Ureter (tissue), 1 donor: ENCODE results near the gene TMEM120B. TPM values are rescaled to one million over a fixed set of nuclear protein-coding genes. Genes with fewer than 3 reads are reported as not detected.
"Not testable (repeated sequence)": the region's sequence is repeated elsewhere in the genome, so short reads cannot be mapped to it uniquely, and the experiment has no call there.

Source experiments
- DNase-seq: peaks from one replicate; pipeline ENCODE4 v3.0.0-alpha.2; 2020; ENCODE audit warnings: low spot score
- total RNA-seq: library from RNA; stranded (reverse); gene quantifications from one replicate; pipeline ENCODE4 v1.2.4, GENCODE V29; 2023
- donor health status: DM: yes; HTN: yes; CAD: no.

The TMEM120B gene
- total RNA-seq, 1 donor from 2014 or later, result 16.7 TPM

DNA sequence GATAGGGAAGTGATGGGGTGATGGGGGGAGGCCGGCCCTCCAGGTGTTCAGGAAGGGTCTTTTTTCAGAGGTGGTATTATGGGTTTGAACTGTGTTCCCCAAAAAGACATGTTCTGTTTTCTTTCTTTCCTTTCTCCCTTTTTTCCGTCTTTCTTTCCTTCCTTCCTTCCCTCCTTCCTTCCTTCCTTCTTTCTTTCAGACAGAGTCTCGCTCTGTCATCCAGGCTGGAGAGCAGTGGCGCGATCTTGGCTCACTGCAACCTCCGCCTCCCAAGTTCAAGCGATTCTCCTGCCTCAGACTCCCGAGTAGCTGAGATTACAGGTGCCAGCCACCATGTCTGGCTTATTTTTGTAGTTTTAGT lies 3.5 kb upstream of the TMEM120B start:
- not testable (repeated sequence) for DNase-seq

GRCh38 chr12:121709478-121709961 lies 3.0 kb upstream of the TMEM120B start:
- no peak for DNase-seq

DNA sequence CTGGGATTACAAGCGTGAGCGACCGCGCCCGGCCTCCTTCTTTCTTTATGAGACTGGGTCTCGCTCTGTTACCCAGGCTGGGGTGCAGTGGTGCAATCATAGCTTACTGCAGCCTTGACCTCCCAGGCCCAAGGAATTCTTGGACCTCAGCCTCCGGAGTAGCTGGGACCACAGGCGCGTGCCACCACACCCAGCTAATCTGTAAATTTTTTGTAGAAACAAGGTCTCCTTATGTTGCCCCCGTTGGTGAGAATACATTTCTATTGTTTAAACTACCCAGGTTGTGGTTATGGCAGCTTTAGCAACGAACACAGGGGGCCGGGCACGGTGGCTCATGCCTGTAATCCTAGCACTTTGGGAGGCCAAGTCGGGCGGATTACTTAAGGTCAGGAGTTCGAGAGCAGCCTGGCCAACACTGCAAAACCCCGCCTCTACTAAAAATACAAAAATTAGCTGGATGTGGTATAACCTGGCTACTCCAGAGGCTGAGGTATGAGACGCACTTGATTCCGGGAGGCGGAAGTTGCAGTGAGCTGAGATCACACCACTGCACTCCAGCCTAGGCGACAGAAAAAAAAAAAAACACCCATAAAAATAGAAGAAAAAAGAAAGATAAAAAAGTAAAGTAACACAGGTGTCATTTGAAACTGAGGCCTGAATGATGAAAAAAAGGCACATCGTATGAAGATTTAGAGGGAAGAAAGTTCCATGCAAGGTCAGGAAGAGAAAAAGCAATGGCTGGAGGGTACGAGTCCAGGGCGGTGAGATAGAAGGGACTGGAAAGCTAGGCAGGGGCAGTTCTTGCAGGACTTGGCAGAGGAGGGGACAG lies 977 bp upstream of the TMEM120B start:
- DNase-seq, result no peak

GRCh38 chr12:121712190-121712460 lies 427 bp upstream of the TMEM120B start:
- no peak for DNase-seq

DNA sequence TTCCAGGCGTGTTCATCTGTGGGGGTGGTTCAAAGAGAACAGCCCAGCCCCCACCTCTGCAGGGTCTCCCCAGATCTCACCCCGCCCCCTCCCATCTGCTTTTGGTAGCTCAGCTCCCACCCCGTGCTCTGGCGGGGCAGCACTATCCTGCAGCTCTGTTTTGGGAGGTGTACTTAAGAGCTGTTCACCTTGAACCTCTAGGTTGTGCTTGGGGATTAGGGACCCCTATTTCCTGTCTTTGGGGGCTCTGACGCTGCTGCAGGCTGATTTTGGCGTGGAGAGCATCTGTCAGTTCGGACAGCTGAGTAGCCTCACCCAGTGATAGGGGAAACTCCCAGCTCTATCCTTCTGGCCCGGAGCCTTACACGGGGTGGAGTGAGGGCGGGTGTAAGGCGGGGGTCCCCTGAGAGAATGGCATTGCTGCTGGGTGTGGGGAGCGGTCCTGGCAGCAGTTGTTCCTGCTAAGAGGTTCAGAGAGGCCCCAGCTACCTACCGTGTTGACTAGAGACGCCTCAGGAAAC lies 765 bp downstream of the TMEM120B start:
- peak; percentile 57 for DNase-seq

DNA sequence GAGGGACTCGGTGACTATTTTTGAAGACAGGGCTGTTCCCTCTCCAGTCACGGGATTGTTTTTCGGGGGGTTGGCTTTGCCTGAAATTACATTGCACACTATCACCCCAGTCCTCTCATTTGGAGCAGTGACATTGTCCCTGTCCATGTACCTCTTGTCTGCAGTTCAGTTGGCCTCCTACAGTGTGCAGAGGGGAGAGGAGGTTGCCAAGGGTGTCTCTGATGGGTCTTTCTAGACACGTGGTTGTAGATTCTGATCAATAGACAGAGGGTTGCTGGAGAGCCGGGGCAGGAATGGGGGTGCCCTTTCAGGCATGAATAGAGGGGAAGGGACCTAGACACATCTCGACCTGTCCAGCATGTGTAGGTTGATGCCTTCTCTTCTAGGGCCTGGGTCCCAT lies 1.2 kb downstream of the TMEM120B start:
- no peak for DNase-seq

- not testable (repeated sequence) for DNase-seq
These were observed 2.5 kb downstream of the TMEM120B start for GRCh38 chr12:121715055-121715454.

DNA sequence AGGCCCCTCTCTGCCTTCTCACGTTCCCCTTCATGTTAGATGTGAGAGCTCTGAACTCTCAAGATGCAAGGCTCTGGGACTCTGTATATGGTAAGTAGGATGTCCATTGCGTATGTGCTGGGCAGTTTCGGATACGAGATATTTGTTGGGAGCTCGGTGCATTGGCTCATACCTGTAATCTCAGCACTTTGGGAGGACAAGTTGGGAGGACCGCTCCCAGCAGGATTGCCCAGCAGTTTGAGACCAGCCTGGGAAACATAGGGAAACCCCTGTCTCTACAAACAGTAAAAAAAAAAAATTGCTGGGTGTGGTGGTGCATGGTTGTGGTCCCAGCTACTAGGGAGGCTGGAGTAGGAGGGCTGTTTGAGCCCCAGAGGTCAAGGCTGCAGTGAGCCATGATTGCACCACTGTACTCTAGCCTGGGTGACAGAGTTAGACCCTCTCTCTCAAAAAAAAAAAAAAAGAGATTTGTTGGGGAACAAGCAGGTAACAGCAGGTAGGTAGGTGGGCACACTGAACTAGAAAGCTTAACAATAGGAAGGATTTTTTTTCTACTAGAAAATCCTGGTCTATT lies 3.4 kb downstream of the TMEM120B start:
- no peak for DNase-seq

- no peak for DNase-seq
These were observed 4.6 kb downstream of the TMEM120B start for GRCh38 chr12:121717041-121717699.

GRCh38 chr12:121718653-121719239 lies 6.2 kb downstream of the TMEM120B start:
- DNase-seq, result no peak

DNA sequence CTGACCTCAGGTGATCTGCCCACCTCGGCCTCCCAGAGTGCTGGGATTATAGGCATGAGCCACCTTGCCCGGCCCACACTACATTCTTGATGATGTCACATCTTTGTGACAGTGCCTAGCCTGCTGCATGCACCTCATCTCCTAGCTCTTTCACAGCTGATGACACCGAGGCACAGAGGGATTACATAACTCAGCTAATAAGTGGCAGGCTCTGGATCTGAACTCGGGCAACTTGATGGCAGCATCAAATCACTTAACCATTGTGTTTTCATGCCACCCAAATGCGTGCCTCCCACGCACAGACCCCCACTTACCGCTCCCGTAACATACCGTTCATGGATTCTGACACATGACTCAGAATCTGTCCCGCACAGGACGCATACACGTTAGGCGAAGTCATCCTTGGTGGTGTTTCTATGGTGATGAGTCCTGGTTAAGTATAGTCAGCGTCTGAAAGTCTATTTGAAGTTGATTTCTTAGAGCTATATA lies 7.4 kb downstream of the TMEM120B start:
- DNase-seq, result no peak

DNA sequence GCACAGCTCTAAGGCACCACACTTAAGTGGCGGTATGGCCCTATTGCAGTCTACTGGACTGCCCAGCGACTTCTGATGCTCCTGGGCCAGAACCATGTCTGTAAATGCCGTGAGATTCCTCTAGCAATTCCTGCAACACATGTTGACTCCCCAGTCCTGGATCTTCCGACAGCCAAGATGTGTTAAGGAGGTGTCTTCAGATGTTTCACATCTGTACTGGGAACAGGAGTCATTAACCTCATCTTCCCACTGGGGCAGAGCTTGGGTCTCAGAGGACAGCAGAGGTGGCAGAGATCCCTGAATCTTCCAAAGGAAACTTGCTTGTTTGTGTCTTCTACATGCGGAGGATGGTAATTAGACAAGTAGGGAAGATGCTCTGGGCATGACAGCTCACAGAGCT lies 8.2 kb downstream of the TMEM120B start:
- DNase-seq, result no peak

DNA sequence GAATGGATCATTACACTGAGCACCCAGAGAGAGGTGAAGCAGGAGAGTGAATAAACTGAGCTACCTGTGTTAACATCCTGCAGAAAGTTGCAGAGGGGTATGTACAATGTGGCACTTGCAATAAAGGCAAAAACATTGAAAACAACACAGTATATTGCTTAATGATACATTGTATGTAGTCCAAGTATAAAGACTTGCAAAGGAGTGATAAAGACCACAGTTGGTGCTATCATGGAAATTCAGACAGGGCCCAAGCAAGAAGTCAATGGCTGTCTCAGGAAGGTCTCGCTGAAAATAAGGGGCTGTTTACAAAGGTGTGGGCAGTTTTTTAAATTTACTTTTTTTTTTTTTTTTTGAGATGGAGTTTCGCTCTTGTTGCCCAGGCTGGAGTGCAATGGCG lies 10.0 kb downstream of the TMEM120B start:
- DNase-seq, result no peak

DNA sequence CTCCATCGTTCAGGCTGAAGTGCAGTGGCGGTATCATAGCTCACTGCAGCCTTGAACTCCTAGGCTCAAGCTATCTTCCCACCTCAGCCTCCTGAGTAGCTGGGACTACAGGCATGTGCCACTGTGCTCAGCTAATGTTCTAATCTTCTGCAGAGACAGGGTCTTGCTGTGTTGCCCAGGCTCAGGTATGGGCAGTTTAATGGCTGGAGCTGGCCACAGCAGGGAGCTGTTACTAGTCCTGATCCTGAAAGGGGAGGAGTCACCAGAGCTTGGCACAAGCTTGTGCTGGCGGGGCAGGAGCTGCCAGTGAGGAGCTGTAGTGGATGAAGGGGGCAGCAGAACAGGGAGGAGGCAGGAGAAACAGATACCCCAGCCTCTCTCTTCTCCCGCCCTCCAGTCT lies 10.6 kb downstream of the TMEM120B start:
- DNase-seq, result no peak

DNA sequence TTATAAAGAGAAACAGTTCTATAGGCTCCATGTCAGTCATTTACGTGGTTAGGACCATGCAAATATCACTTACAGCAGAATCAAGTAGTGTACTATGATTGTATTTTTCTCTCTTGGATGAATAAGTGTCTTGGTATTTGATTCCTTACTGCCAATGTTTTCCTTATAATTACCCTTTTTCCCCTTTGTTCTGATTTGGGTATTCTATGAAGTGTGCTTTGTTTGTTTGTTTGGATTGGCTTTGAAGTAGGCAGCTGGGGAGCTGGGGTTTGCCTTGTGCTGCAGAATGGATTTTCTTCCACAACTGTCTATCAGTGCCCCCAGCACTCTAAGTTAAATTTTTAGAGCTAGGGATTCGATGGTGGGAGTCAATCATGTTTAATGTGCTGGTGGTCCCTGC lies 12.4 kb downstream of the TMEM120B start:
- DNase-seq, result no peak

- no peak for DNase-seq
These were observed 12.9 kb downstream of the TMEM120B start for GRCh38 chr12:121725423-121725822.

DNA sequence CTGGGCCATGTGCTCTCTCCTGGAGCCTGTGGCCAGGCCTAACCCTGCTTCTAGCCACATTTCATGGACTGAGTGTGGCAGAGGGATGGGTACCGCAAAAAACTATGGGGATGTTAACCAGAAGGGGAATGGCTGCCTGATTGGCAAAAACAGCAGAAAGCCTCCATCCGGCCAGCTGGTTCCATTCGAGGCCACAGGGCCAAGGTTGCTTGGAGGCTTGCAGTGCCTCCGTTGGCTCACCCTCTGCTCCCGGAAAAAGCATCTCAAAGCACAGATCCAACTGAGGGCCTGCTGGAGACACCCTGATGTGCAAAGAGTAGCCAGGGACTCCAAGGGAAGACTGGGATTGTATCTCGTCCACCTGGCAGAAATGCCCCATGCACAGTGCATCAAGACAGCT lies 16.5 kb downstream of the TMEM120B start:
- no peak for DNase-seq

DNA sequence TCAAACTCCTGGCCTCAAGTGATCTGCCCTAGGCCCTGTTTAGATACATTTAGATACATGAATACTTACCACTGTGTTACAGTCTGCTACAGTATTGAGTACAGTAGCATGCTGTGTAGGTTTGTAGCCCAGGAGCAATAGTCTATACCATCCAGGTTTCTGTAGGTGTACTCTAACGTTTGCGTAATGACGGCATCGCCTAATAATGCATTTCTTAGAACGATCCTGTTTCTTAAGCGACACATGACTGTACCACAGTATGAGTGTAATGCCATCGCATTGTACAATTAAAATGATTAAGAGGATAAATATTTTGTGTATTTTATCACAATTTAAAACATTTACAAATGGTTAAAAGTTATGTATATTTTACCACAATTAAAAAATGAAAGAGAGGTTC lies 18.9 kb downstream of the TMEM120B start:
- DNase-seq, result no peak

- no peak for DNase-seq
These were observed 21.3 kb downstream of the TMEM120B start for GRCh38 chr12:121733849-121734248.

DNA sequence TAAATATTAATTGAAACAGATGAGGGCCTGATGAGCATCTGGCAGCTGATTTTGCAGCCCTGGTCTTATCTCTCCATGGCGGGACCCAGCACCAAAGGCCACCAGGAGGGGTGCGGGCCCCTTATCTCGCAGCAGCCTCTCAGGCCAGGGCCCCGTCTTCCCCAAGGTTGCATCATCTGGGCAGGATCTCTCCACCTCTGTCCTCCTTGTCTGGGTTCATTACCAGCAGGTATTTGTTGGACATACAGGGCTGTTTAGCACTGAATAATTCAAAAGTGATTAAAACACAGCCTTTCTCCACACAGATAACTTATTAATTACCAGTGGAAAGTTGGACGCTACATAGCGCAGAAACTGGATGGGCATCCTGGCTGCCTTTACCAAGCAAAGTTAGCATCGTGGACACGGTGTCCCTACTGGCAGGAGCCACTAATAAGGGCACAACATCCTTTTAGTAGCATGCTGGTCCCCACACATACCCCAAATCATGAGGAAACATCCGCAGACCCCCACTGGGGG lies 25.8 kb downstream of the TMEM120B start:
- no peak for DNase-seq

DNA sequence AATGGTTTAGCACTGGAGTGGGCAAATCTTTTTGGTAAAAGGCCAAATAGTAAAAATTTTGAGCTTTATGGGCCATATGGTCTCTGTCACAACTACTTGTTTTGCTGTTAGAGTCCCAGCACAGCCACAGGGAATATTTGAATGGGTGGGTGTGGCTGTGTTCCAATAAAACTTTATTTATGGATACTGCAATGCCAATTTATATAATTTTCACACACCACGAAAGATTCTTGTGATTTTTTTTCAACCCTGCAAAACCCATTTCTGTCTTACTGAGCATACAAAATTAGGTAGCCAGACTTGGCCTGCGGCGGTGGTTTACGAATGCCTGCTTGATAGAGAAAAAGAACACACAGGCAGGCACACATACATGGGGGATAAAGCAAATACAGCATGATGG lies 28.3 kb downstream of the TMEM120B start:
- no peak for DNase-seq

- no peak for DNase-seq
These were observed 29.2 kb downstream of the TMEM120B start for GRCh38 chr12:121741743-121742142.
